T-helper 2 cell treated with Interferon-gamma antibody and Interleukin-4, amounts not matched to agents 100 ng/mL and 5 ng/mL, for 36 hours (primary cell): ENCODE data around the gene ZC2HC1B. TPM values are rescaled to one million over a fixed set of nuclear protein-coding genes. Genes with fewer than 3 reads are reported as not detected.
"Not testable (repeated sequence)": the region's sequence is repeated elsewhere in the genome, so short reads cannot be mapped to it uniquely, and the experiment has no call there.

Source experiments
- intact Hi-C: fragments of 100-400 bp; cut with micrococcal nuclease; formaldehyde crosslinking; loops from one replicate; pipeline ENCODE4 v1.15.1; 2023
- total RNA-seq: library from RNA; stranded (reverse); gene quantifications from 2 replicates; pipeline ENCODE4 v1.2.3, GENCODE V29; 2022

Gene ZC2HC1B
- not detected in 2 replicates for total RNA-seq

GRCh38 chr6:143864234-143864633 is at the start of gene ZC2HC1B:
TSS of gene ZC2HC1B (plus strand) at chr6:143864474. CDS start at chr6:143864540, 66 bp downstream.
- intact Hi-C loops, result no loop called here

- intact Hi-C loops, result no loop called here
Observed at GRCh38 chr6:143817621-143818020, 46.7 kb upstream of the ZC2HC1B start.

GRCh38 chr6:143821359-143821758 is 42.9 kb upstream of the ZC2HC1B start:
- intact Hi-C loops, result no loop called here

- intact Hi-C loops, result no loop called here
Observed at GRCh38 chr6:143822584-143823024, 41.7 kb upstream of the ZC2HC1B start.

- intact Hi-C loops, result no loop called here
Observed at GRCh38 chr6:143823548-143823947, 40.7 kb upstream of the ZC2HC1B start.

GRCh38 chr6:143828572-143828971 is 35.7 kb upstream of the ZC2HC1B start:
- intact Hi-C loops, result no loop called here

GRCh38 chr6:143836150-143836549 is 28.1 kb upstream of the ZC2HC1B start:
- intact Hi-C loops, result no loop called here

- intact Hi-C loops, result no loop called here
Observed at GRCh38 chr6:143838395-143838794, 25.9 kb upstream of the ZC2HC1B start.

GRCh38 chr6:143839196-143839595 is 25.1 kb upstream of the ZC2HC1B start:
- intact Hi-C loops, result no loop called here

- intact Hi-C loops, result loop anchor here (5.0 to 10.0 kb wide), 5 partner anchors 303 to 1696 kb away; partner anchors contain the start of genes AIG1, HIVEP2, NMBR and VTA1
Observed at GRCh38 chr6:143840595-143841265, 23.5 kb upstream of the ZC2HC1B start.

GRCh38 chr6:143842461-143842901 is 21.8 kb upstream of the ZC2HC1B start:
- intact Hi-C loops, result loop anchor here (2.0 to 10.0 kb wide), 6 partner anchors 222 to 1698 kb away; partner anchors contain the start of genes AIG1, HIVEP2, NMBR and VTA1

- intact Hi-C loops, result loop anchor here (1.0 to 10.0 kb wide), 13 partner anchors 222 to 1698 kb away; partner anchors contain the start of genes ADAT2, AIG1, HIVEP2 and NMBR
Observed at GRCh38 chr6:143842902-143843676, 21.2 kb upstream of the ZC2HC1B start, which contains the start of gene LTV1. TSS of gene LTV1 (plus strand) at chr6:143843338. CDS start at chr6:143843478, 140 bp downstream.

- intact Hi-C loops, result loop anchor here (1.0 to 10.0 kb wide), 13 partner anchors 221 to 1699 kb away; partner anchors contain the start of genes ADAT2, AIG1, HIVEP2 and NMBR
Observed at GRCh38 chr6:143843677-143843999, 20.6 kb upstream of the ZC2HC1B start.

- intact Hi-C loops, result loop anchor here (5.0 to 10.0 kb wide), 5 partner anchors 307 to 1699 kb away; partner anchors contain the start of genes AIG1, HIVEP2, NMBR and VTA1
Observed at GRCh38 chr6:143844006-143844405, 20.3 kb upstream of the ZC2HC1B start.

- intact Hi-C loops, result loop anchor here (10.0 kb wide), 2 partner anchors 900 to 1700 kb away; partner anchors contain the start of genes HIVEP2, NMBR and VTA1
Observed at GRCh38 chr6:143845033-143845432, 19.2 kb upstream of the ZC2HC1B start.

GRCh38 chr6:143851706-143852105 is 12.6 kb upstream of the ZC2HC1B start:
- intact Hi-C loops, result not testable (repeated sequence)

- intact Hi-C loops, result not testable (repeated sequence)
Observed at GRCh38 chr6:143855057-143855456, 9.2 kb upstream of the ZC2HC1B start.

GRCh38 chr6:143856762-143857161 is 7.5 kb upstream of the ZC2HC1B start:
- intact Hi-C loops, result not testable (repeated sequence)

GRCh38 chr6:143857651-143858050 is 6.6 kb upstream of the ZC2HC1B start:
- intact Hi-C loops, result no loop called here

- intact Hi-C loops, result no loop called here
Observed at GRCh38 chr6:143859891-143860660, 4.2 kb upstream of the ZC2HC1B start.

GRCh38 chr6:143863771-143864170 is 503 bp upstream of the ZC2HC1B start:
- intact Hi-C loops, result no loop called here
